Omental fat pad (tissue), 4 donors: Measurements from ENCODE around the gene ROBO1. TPM values are rescaled to one million over a fixed set of nuclear protein-coding genes. Genes with fewer than 3 reads are reported as not detected.
"Not testable (repeated sequence)": the region's sequence is repeated elsewhere in the genome, so short reads cannot be mapped to it uniquely, and the experiment has no call there.

Experiments used
- ATAC-seq: fragments of 150-250 bp; one replicate; pipeline ENCODE4 v1.9.1; 2016; ENCODE audit warnings: mild to moderate bottlenecking, moderate library complexity; ENCODE audit not compliant: low FRiP score
- DNase-seq: peaks from one replicate; pipeline ENCODE4 v3.0.0-alpha.2; 2019; ENCODE audit warnings: low spot score
- CTCF ChIP-seq, 3 donors: fragments of 450-650 bp; IDR thresholded peaks; one replicate each; pipeline ENCODE4 v1.5.1; 2016 to 2017; ENCODE audit warnings: antibody characterized with exemption in 3 of 3, mild to moderate bottlenecking in 3 of 3, moderate library complexity in 2 of 3
- total RNA-seq, 4 donors: library from RNA; depleted of rRNA; stranded (reverse); fragments of >200 nt; gene quantifications; one replicate each; pipeline ENCODE4 v1.1.0, GENCODE V29; 2016

The ROBO1 gene
- total RNA-seq, 4 donors from 2014 or later = 13.7 to 34.2 (median 21.0) TPM

GRCh38 chr3:79341961-79342360 lies 425.8 kb downstream of the ROBO1 start:
- ATAC-seq = no peak
- no peak for TF ChIP-seq CTCF (IDR thresholded peaks at IDR 0.05)
- DNase-seq = no peak

GRCh38 chr3:79339846-79340245 lies 428.0 kb downstream of the ROBO1 start:
- DNase-seq (no peak), ATAC-seq (no peak)
- no peak for TF ChIP-seq CTCF (IDR thresholded peaks at IDR 0.05)

- no peak for TF ChIP-seq CTCF (IDR thresholded peaks at IDR 0.05)
- no peak for DNase-seq
- ATAC-seq = no peak
Observed at GRCh38 chr3:79337798-79338197, 430.0 kb downstream of the ROBO1 start.

GRCh38 chr3:79329154-79329553 lies 438.6 kb downstream of the ROBO1 start:
- ATAC-seq (no peak), DNase-seq (no peak)
- TF ChIP-seq CTCF (IDR thresholded peaks at IDR 0.05) = no peak

- ATAC-seq = no peak
- no peak for TF ChIP-seq CTCF (IDR thresholded peaks at IDR 0.05)
- DNase-seq = no peak
Observed at GRCh38 chr3:79326642-79327041, 441.2 kb downstream of the ROBO1 start.

GRCh38 chr3:79325833-79326383 lies 441.9 kb downstream of the ROBO1 start:
- not testable (repeated sequence) for ATAC-seq, DNase-seq

GRCh38 chr3:79317551-79318518 lies 450.0 kb downstream of the ROBO1 start:
- no peak for TF ChIP-seq CTCF (IDR thresholded peaks at IDR 0.05)
- ATAC-seq = no peak
- no peak for DNase-seq
